Right ventricle myocardium superior (tissue), 1 donor: ENCODE results near the gene NOL6. TPM values are rescaled to one million over a fixed set of nuclear protein-coding genes. Genes with fewer than 3 reads are reported as not detected.
"Not testable (repeated sequence)": the region's sequence is repeated elsewhere in the genome, so short reads cannot be mapped to it uniquely, and the experiment has no call there.

Experiments used
- ATAC-seq: fragments of 200-7000 bp; cut with Tn5 transposase; one replicate; pipeline ENCODE4 v1.9.1; 2020; ENCODE audit warnings: mild to moderate bottlenecking; ENCODE audit not compliant: poor library complexity
- DNase-seq: peaks from one replicate; pipeline ENCODE4 v3.0.0-alpha.2; 2020
- intact Hi-C: fragments of 100-400 bp; cut with DNase I; formaldehyde crosslinking; loops from one replicate; pipeline ENCODE4 v1.11.2; 2022
- total RNA-seq: library from RNA; stranded (reverse); fragmentation: NEBNext Ultra II Directional; extraction: Animal tissue kit (Norgen Biotek cat#: 25700); gene quantifications from one replicate; pipeline ENCODE4 v1.2.1, GENCODE V29; 2021
- donor health status: DM: no; HTN: yes; CAD: no; lungs with severe emphysema.

NOL6 gene
- total RNA-seq, 1 donor from 2014 or later = 13.0 TPM

- ATAC-seq (no peak), DNase-seq (no peak)
- intact Hi-C loops = no loop called here
Observed at GRCh38 chr9:33440609-33441008, 33.1 kb downstream of the NOL6 start.

GRCh38 chr9:33440204-33440603, 33.5 kb downstream of the NOL6 start:
- no peak for ATAC-seq
- no peak for DNase-seq
- intact Hi-C loops = no loop called here

- intact Hi-C loops = no loop called here
Observed at GRCh38 chr9:33439731-33440130, 34.0 kb downstream of the NOL6 start.

GRCh38 chr9:33438926-33439680, 34.6 kb downstream of the NOL6 start:
- ATAC-seq = no peak
- DNase-seq = no peak
- intact Hi-C loops = no loop called here

More at GRCh38 chr9:33439731-33440130, 34.0 kb downstream of the NOL6 start:
- DNase-seq (no peak), ATAC-seq (no peak)

GRCh38 chr9:33437898-33438297, 35.8 kb downstream of the NOL6 start:
- intact Hi-C loops = no loop called here
- ATAC-seq = no peak

DNA sequence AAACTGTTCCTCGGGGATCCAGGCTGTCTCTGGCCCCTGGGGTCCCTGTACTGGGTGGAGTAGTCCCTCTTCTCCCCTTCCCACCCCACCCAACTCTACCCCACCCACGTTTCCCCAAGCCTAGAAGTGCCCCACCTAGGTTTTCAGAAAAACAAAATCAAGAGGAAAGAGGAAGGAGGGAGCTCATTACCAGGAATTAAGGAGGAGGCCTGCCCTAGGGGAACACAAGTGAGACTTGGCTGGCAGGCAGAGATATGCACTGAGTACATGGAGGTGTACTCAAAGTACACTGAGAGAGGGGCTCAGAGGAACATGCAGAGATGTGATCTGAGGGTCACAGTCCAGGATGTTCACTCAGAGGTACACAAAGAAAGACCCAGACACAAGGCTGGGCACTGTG, 36.5 kb downstream of the NOL6 start:
- DNase-seq (no peak), ATAC-seq (no peak)
- intact Hi-C loops = no loop called here

More at GRCh38 chr9:33437898-33438297, 35.8 kb downstream of the NOL6 start:
- DNase-seq = no peak

DNA sequence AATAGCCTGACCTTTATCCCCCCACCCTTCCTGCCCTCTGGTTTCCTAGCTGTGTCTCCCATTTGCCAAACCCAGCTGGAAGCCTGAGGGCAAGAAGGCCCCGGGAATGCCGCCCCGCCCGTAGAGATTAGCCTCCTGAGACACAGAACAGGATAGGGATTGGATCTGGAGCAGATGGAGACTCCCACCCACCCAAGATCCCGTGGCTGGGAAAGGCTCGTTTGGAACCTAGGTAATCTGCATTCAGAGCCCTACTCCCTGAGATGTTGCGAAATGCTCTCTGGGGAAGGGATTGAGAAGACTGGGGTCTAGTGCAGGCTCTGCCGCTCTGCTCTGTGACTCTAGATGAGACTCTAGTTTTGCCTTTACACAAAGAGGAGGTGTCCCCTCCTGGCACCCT, 37.3 kb downstream of the NOL6 start:
- no peak for ATAC-seq
- intact Hi-C loops = no loop called here
- DNase-seq = no peak

GRCh38 chr9:33435821-33436277, 37.9 kb downstream of the NOL6 start:
- DNase-seq = no peak
- ATAC-seq = no peak
- intact Hi-C loops = no loop called here

GRCh38 chr9:33434317-33435105, 39.2 kb downstream of the NOL6 start:
- intact Hi-C loops = no loop called here
- DNase-seq (no peak), ATAC-seq (no peak)

DNA sequence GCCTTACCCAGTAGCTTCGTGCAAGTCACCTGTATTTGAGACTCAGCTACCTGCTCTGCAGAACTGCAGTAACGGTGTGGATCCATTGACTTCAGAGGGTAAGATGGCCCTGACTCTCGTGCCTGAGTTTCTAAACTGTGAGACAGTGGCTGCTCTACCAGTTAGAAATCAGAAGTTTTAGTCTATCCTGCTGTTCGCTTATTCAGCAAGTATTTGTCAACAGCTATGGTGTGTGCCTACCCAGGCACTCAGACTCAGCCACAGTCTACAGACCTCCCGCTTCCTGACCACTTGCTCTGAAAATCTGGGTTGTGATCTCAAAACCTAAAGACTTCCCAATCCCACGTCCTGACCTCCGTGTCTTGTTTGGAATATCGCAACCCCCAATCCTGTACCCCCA, 39.9 kb downstream of the NOL6 start:
- intact Hi-C loops = no loop called here
- no peak for ATAC-seq
- DNase-seq = no peak

DNA sequence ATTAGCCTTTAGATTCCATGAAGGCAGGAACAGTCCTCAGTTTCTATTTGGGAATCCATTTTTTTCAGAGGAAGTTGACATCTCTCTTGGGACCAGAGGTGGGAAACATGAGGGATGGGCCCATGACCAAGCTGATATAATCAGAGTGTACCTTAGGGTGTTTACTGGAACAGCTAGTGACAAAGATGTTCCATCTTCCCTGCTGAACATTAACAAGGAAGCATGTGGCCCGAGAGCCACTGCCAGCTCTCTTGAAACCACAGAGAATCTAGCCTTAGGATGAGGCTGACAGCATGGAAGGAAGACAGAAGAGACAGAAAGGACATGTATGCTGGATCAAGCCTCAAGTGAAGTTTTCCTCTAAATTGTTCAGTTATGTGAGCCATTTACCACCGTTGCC, 42.3 kb downstream of the NOL6 start:
- intact Hi-C loops = no loop called here
- DNase-seq = no peak
- no peak for ATAC-seq

GRCh38 chr9:33430942-33431341, 42.8 kb downstream of the NOL6 start:
- intact Hi-C loops = no loop called here
- ATAC-seq (no peak), DNase-seq (no peak)

DNA sequence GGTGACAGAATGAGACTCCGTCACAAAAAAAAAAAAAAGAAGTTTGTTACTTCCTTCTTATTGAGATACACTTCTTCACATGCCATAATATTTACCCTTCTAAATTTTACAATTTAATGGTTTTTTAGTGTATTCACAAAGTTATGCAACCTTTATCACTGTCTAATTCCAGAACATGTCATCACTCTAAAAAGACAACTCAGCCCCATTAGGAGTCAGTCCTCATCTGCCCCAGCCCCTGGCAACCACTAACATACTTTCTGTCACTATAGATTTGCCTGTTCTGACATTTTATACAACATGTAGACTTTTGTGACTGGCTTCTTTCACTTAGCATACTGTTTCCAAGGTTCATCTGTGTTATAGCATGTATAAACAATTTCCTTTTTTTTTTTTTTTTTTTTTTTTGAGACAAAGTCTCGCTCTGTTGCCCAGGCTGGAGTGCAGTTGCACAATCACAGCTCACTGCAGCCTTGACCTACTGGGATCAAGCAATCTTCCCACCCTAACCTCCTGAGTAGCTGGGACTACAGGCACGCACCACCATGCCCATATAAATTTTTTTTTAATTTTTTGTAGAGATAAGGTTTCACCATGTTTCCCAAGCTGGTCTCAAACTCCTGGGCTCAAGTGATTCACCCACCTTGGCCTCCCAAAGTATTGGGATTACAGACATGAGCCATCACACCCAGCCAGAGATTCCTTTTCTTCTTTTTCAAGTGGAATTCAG, 44.3 kb downstream of the NOL6 start:
- intact Hi-C loops = no loop called here
- DNase-seq (no peak), ATAC-seq (no peak)

DNA sequence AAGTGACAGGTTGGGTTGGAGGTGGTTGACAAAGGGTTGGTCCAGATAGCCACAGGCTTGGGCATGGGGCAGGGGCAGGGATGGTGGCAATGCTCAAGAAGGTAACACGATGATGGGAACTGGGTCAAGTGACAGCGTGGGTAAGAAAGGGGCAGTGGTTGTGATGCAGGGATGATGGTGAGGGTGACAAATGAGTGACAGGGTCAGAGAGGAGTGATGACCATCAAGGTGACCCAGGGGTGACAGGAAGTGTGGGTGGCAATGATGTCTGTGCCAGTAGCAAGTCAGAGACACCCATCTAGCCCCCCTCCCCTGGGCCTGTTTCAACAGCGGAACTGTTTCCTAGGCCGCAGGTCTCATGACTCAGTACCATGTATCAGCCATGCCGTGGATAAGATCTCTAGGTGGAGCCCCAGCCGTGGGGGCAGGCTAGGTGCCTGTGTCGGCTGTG, 46.9 kb downstream of the NOL6 start:
- ATAC-seq (no peak), DNase-seq (no peak)
- intact Hi-C loops = no loop called here

DNA sequence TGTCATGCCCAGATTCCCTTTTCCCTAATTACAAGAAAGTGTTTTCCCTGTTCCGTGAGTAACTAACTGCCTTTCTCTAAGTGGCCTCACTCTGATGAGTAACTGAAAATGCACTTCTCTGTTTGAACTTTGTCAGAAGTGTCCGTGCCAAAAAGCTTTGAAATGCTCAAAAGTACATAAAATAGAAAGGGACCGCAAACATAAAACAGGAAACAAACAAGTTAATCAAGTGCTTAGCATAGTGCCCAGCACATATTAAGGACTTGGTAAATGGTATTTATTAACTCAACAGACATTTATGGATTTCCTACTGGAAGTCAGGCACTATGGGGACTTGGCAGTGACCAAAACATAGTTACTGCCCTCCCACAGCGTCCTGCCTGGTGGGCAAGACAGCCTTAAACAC, 48.6 kb downstream of the NOL6 start:
- intact Hi-C loops = no loop called here
- ATAC-seq (no peak), DNase-seq (no peak)

DNA sequence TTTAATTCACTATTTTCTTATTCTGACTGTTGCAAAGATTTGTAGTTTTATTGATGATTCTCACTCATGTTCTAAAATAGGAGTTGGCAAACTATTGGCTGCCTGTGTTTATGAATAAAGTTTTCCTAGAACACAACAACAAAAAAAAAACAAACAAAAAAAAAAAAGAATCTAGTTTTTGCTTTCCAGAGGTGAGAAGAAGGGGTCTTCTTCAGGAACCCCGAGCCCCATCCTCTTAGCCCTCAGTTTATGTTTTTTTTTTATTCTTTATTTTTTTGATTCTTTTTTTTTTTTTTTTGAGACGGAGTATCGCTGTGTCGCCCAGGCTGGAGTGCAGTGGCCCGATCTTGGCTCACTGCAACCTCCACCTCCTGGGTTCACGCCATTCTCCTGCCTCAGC, 49.2 kb downstream of the NOL6 start:
- DNase-seq, intact Hi-C loops, ATAC-seq: not testable (repeated sequence)

GRCh38 chr9:33424043-33424442, 49.7 kb downstream of the NOL6 start:
- DNase-seq, ATAC-seq, intact Hi-C loops: not testable (repeated sequence)

- intact Hi-C loops = no loop called here
- ATAC-seq (no peak), DNase-seq (no peak)
Observed at GRCh38 chr9:33419708-33420303, 53.9 kb downstream of the NOL6 start.

DNA sequence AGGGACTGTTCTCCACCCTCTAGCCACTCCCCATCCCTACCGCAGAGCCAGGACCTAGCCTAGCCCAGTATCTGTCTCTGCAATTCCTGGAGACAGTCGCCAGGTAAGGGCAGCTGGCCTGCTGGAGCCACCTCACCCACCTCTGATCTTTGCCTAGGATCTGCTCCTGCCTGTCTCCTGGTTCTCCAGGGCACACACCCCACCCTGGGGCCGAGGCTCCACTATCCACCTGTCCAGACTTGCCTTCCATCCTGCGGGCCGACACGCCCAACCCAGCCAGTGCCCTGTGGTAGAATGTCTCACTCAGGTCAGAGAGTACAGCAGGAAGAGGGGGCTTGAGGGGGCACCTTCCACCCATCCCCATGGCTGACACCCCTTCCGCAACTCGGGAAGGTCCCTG, 55.6 kb downstream of the NOL6 start:
- intact Hi-C loops = no loop called here
- ATAC-seq (no peak), DNase-seq (no peak)
